WTC11 (cell line): Measurements from ENCODE around the gene NDUFV2. TPM values are rescaled to one million over a fixed set of nuclear protein-coding genes. Genes with fewer than 3 reads are reported as not detected.
"Not testable (repeated sequence)": the region's sequence is repeated elsewhere in the genome, so short reads cannot be mapped to it uniquely, and the experiment has no call there.

Experiments
- ATAC-seq: fragments of 200-7000 bp; cut with Tn5 transposase; 2 replicates; pipeline ENCODE4 v1.10.0; 2021; ENCODE audit warnings: mild to moderate bottlenecking, moderate library complexity
- CTCF ChIA-PET: fragments of 300-600 bp; sonication (Branson Sonifier 250); formaldehyde crosslinking; loops from one replicate; lab custom pipeline; 2021; ENCODE audit warnings: antibody characterized with exemption; lab: Charles Lee
- POLR2A ChIA-PET: fragments of 350-600 bp; sonication (Branson Sonifier 250); formaldehyde crosslinking; loops from one replicate; lab custom pipeline; 2021; ENCODE audit warnings: antibody characterized with exemption; lab: Charles Lee
- DNase-seq: peaks from one replicate; pipeline ENCODE4 v3.0.0; 2021; ENCODE audit warnings: low spot score
- H3K27ac Mint-ChIP-seq: 2 replicates; pipeline ENCODE4 v1.8.0; 2021; ENCODE audit warnings: mixed read lengths
- H3K27me3 Mint-ChIP-seq: 2 replicates; pipeline ENCODE4 v1.8.0; 2021; ENCODE audit warnings: low read depth, mild to moderate bottlenecking, moderate library complexity, mixed read lengths
- H3K36me3 Mint-ChIP-seq: 2 replicates; pipeline ENCODE4 v1.8.0; 2021; ENCODE audit warnings: mixed read lengths
- H3K4me1 Mint-ChIP-seq: 2 replicates; pipeline ENCODE4 v1.8.0; 2022; ENCODE audit warnings: mixed read lengths
- H3K4me3 Mint-ChIP-seq: 2 replicates; pipeline ENCODE4 v1.8.0; 2021; ENCODE audit warnings: mild to moderate bottlenecking, moderate library complexity, mixed read lengths
- H3K9me3 Mint-ChIP-seq: 2 replicates; pipeline ENCODE4 v1.8.0; 2021; ENCODE audit warnings: mixed read lengths
- CREM ChIP-seq: sonication (generic); formaldehyde crosslinking; IDR thresholded peaks from 2 replicates; pipeline ENCODE4 v1.8.1; 2022; ENCODE audit warnings: mild to moderate bottlenecking, missing genetic modification reagents, moderate library complexity
- EMX1 ChIP-seq: fragments of 250-450 bp; sonication (Bioruptor Pico); IDR thresholded peaks from 2 replicates; pipeline ENCODE4 v1.8.0; 2021; ENCODE audit warnings: mild to moderate bottlenecking
- HMGA2 ChIP-seq: fragments of 250-450 bp; sonication (Bioruptor Pico); IDR thresholded peaks from 2 replicates; pipeline ENCODE4 v1.4.0; 2021; ENCODE audit warnings: mild to moderate bottlenecking, moderate library complexity
- NR2C2 ChIP-seq: sonication (generic); formaldehyde crosslinking; IDR thresholded peaks from 2 replicates; pipeline ENCODE4 v1.8.0; 2022; ENCODE audit warnings: mild to moderate bottlenecking, missing genetic modification reagents
- RORB ChIP-seq: fragments of 250-450 bp; sonication (Bioruptor Pico); IDR thresholded peaks from 2 replicates; pipeline ENCODE4 v1.9.0; 2021; ENCODE audit warnings: mild to moderate bottlenecking
- total RNA-seq: library from RNA; stranded (reverse); gene quantifications from 3 replicates; pipeline ENCODE4 v1.2.3, GENCODE V29; 2021
- TF ChIP-seq, protein P1 (sequence below): sonication (generic); formaldehyde crosslinking; conservative IDR thresholded peaks from 2 replicates; pipeline ENCODE4 v1.8.1; 2023; ENCODE audit warnings: mild to moderate bottlenecking, low read depth, missing genetic modification reagents, moderate library complexity
- TF ChIP-seq, protein P2 (sequence below): sonication (generic); formaldehyde crosslinking; IDR thresholded peaks from 2 replicates; pipeline ENCODE4 v1.8.1; 2023; ENCODE audit warnings: mild to moderate bottlenecking, missing genetic modification reagents
- TF ChIP-seq, protein P3 (sequence below): sonication (generic); formaldehyde crosslinking; IDR thresholded peaks from 2 replicates; pipeline ENCODE4 v1.8.0; 2022; ENCODE audit warnings: mild to moderate bottlenecking, missing genetic modification reagents
- TF ChIP-seq, protein P4 (sequence below): sonication (generic); formaldehyde crosslinking; IDR thresholded peaks from 2 replicates; pipeline ENCODE4 v1.8.0; 2022; ENCODE audit warnings: mild to moderate bottlenecking, missing genetic modification reagents
- TF ChIP-seq, protein P5 (sequence below): sonication (generic); formaldehyde crosslinking; IDR thresholded peaks from 2 replicates; pipeline ENCODE4 v1.8.0; 2023; ENCODE audit warnings: mild to moderate bottlenecking, missing genetic modification reagents
- TF ChIP-seq, protein P6 (sequence below): sonication (generic); formaldehyde crosslinking; IDR thresholded peaks from 2 replicates; pipeline ENCODE4 v1.8.0; 2022; ENCODE audit warnings: mild to moderate bottlenecking, missing genetic modification reagents

NDUFV2 gene
- total RNA-seq, 1 experiment from 2014 or later, result 192 TPM

DNA sequence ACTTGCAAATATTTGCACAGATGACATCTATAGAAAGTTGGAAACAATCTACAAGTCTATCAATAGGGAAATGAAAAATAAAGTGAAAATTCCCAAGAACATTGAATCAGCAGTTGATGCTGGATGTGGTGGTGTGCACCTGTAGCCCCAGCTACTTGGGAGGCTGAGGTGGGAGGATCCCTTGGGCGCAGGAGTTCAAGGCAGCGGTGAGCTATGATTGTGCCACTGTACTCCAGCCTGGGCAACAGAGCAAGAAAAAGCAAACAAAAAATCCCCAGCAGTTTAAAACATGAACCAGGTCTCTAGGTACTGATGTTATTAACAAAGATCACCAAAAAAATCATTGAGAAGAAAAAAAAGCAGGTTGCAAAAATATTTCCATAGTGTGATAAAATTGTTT is 15.4 kb upstream of the NDUFV2 start (continued):
- TF ChIP-seq, protein P1, sequence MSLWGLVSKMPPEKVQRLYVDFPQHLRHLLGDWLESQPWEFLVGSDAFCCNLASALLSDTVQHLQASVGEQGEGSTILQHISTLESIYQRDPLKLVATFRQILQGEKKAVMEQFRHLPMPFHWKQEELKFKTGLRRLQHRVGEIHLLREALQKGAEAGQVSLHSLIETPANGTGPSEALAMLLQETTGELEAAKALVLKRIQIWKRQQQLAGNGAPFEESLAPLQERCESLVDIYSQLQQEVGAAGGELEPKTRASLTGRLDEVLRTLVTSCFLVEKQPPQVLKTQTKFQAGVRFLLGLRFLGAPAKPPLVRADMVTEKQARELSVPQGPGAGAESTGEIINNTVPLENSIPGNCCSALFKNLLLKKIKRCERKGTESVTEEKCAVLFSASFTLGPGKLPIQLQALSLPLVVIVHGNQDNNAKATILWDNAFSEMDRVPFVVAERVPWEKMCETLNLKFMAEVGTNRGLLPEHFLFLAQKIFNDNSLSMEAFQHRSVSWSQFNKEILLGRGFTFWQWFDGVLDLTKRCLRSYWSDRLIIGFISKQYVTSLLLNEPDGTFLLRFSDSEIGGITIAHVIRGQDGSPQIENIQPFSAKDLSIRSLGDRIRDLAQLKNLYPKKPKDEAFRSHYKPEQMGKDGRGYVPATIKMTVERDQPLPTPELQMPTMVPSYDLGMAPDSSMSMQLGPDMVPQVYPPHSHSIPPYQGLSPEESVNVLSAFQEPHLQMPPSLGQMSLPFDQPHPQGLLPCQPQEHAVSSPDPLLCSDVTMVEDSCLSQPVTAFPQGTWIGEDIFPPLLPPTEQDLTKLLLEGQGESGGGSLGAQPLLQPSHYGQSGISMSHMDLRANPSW (CRISPR knock-in tag), result no peak
- no peak for TF ChIP-seq CREM (CRISPR knock-in tag)
- TF ChIP-seq, protein P2, sequence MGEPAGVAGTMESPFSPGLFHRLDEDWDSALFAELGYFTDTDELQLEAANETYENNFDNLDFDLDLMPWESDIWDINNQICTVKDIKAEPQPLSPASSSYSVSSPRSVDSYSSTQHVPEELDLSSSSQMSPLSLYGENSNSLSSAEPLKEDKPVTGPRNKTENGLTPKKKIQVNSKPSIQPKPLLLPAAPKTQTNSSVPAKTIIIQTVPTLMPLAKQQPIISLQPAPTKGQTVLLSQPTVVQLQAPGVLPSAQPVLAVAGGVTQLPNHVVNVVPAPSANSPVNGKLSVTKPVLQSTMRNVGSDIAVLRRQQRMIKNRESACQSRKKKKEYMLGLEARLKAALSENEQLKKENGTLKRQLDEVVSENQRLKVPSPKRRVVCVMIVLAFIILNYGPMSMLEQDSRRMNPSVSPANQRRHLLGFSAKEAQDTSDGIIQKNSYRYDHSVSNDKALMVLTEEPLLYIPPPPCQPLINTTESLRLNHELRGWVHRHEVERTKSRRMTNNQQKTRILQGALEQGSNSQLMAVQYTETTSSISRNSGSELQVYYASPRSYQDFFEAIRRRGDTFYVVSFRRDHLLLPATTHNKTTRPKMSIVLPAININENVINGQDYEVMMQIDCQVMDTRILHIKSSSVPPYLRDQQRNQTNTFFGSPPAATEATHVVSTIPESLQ (CRISPR knock-in tag), result no peak
- TF ChIP-seq, protein P3, sequence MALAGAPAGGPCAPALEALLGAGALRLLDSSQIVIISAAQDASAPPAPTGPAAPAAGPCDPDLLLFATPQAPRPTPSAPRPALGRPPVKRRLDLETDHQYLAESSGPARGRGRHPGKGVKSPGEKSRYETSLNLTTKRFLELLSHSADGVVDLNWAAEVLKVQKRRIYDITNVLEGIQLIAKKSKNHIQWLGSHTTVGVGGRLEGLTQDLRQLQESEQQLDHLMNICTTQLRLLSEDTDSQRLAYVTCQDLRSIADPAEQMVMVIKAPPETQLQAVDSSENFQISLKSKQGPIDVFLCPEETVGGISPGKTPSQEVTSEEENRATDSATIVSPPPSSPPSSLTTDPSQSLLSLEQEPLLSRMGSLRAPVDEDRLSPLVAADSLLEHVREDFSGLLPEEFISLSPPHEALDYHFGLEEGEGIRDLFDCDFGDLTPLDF (CRISPR knock-in tag), result no peak
- no peak for TF ChIP-seq NR2C2 (CRISPR knock-in tag)
- TF ChIP-seq EMX1, result no peak

DNA sequence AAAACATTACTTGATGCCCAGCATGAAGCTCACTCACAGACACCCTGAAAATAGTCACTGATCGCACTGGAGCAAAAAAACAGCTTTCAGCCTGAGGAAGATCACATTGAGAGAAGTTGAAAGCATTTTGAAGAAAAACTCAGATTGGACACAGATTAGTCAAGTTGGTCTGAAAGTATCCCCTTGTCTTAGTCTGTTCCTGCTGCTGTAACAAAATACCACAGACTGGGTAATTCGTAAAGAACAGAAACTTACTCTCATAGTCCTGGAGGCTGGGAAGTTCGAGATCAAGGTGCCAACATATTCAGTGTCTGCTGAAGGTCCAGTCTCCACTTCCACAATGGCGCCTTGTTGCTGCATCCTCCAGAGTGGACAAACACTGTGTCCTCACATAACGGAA is 14.2 kb upstream of the NDUFV2 start:
- no peak for DNase-seq
- Mint-ChIP-seq H3K4me1 (no peaks in the 10 kb centered on the region), H3K9me3 (peaks cover 4% of the 10 kb centered on the region)
- CTCF ChIA-PET, result no interaction called here
- POLR2A ChIA-PET, result no interaction called here
- ATAC-seq, result no peak
- TF ChIP-seq RORB, result no peak
- TF ChIP-seq, protein P4, sequence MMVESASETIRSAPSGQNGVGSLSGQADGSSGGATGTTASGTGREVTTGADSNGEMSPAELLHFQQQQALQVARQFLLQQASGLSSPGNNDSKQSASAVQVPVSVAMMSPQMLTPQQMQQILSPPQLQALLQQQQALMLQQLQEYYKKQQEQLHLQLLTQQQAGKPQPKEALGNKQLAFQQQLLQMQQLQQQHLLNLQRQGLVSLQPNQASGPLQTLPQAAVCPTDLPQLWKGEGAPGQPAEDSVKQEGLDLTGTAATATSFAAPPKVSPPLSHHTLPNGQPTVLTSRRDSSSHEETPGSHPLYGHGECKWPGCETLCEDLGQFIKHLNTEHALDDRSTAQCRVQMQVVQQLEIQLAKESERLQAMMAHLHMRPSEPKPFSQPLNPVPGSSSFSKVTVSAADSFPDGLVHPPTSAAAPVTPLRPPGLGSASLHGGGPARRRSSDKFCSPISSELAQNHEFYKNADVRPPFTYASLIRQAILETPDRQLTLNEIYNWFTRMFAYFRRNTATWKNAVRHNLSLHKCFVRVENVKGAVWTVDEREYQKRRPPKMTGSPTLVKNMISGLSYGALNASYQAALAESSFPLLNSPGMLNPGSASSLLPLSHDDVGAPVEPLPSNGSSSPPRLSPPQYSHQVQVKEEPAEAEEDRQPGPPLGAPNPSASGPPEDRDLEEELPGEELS, result no peak
- TF ChIP-seq HMGA2, result no peak
- TF ChIP-seq, protein P5, sequence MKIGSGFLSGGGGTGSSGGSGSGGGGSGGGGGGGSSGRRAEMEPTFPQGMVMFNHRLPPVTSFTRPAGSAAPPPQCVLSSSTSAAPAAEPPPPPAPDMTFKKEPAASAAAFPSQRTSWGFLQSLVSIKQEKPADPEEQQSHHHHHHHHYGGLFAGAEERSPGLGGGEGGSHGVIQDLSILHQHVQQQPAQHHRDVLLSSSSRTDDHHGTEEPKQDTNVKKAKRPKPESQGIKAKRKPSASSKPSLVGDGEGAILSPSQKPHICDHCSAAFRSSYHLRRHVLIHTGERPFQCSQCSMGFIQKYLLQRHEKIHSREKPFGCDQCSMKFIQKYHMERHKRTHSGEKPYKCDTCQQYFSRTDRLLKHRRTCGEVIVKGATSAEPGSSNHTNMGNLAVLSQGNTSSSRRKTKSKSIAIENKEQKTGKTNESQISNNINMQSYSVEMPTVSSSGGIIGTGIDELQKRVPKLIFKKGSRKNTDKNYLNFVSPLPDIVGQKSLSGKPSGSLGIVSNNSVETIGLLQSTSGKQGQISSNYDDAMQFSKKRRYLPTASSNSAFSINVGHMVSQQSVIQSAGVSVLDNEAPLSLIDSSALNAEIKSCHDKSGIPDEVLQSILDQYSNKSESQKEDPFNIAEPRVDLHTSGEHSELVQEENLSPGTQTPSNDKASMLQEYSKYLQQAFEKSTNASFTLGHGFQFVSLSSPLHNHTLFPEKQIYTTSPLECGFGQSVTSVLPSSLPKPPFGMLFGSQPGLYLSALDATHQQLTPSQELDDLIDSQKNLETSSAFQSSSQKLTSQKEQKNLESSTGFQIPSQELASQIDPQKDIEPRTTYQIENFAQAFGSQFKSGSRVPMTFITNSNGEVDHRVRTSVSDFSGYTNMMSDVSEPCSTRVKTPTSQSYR (CRISPR knock-in tag), result no peak
- TF ChIP-seq, protein P6, sequence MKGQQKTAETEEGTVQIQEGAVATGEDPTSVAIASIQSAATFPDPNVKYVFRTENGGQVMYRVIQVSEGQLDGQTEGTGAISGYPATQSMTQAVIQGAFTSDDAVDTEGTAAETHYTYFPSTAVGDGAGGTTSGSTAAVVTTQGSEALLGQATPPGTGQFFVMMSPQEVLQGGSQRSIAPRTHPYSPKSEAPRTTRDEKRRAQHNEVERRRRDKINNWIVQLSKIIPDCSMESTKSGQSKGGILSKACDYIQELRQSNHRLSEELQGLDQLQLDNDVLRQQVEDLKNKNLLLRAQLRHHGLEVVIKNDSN (CRISPR knock-in tag), result no peak
- TF ChIP-seq, all 79 proteins: peak for 0
- Mint-ChIP-seq H3K4me3 (no peak overlapping the region), H3K36me3 (no peaks in the 10 kb centered on the region), H3K27me3 (no peaks in the 10 kb centered on the region), H3K27ac (no peak overlapping the region)

DNA sequence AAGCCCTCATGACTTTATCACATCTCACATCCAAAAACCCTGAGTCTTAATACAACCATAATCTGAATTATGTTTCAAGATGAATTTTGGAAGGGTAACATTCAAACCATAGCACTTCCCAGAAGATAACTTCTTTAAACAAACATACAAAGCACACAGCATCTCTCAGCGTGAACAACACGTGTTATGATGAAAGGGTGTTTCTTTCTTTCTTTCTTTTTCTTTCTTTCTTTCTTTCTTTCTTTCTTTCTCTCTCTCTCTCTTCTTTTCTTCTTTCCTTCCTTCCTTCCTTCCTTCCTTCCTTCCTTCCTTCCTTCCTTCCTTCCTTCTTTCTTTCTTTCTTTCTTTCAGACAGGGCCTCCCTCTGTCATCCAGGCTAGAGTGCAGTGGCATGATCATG is 13.8 kb upstream of the NDUFV2 start:
- H3K36me3 Mint-ChIP-seq, H3K27ac Mint-ChIP-seq, DNase-seq, H3K9me3 Mint-ChIP-seq, ATAC-seq, CTCF ChIA-PET, H3K4me3 Mint-ChIP-seq, H3K4me1 Mint-ChIP-seq, POLR2A ChIA-PET, H3K27me3 Mint-ChIP-seq: not testable (repeated sequence)
